ENCODE measurements around the gene PATE1.

DNA sequence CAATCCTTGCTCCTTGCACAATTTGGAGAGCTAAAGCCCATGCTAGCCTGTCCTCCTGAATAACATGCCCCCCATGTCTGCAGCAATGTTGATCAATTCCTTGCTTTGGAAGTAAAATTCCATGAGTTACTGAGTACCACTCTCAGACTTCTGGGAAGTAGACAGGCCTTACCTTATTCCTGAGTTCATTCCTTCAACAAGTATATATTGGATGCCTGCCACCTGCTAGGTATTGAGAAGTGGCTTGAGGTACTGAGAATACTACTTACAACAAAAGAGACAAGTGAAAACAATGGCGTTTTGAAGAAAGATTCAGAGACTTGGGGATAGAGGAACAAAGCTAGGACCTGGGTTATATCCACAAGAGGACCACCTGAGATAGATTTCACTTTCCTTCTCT is 20.2 kb downstream of the PATE1 start:
- TF ChIP-seq CTCF (conservative IDR thresholded peaks at IDR 0.05; ENCODE audit: low read length) (no peak), EZH2phosphoT487 (IDR thresholded peaks at IDR 0.05; ENCODE audit: borderline replicate concordance, low read depth, low read length) (no peak)

Data from OCI-LY7 (cell line).